HG03558 (cell line): ENCODE measurements around the gene SPEF2.
"Not testable (repeated sequence)": the region's sequence is repeated elsewhere in the genome, so short reads cannot be mapped to it uniquely, and the experiment has no call there.

ENCODE experiments used
- ATAC-seq: cut with Tn5 transposase; IDR thresholded peaks from one replicate; pipeline ENCODE4 v1.9.1; 2021; ENCODE audit warnings: moderate number of reproducible peaks; ENCODE audit not compliant: unreplicated experiment; ENCODE audit errors: extremely low read depth

SPEF2 gene

GRCh38 chr5:35847491-35847890, 229.8 kb downstream of the SPEF2 start:
- no peak for ATAC-seq

GRCh38 chr5:35847961-35848360, 230.3 kb downstream of the SPEF2 start:
- no peak for ATAC-seq

GRCh38 chr5:35849860-35850259, 232.2 kb downstream of the SPEF2 start:
- ATAC-seq = no peak

- no peak for ATAC-seq
Measured at GRCh38 chr5:35850967-35851680, 233.5 kb downstream of the SPEF2 start.

GRCh38 chr5:35852084-35852734, 234.5 kb downstream of the SPEF2 start:
- ATAC-seq = peak; percentile 63

GRCh38 chr5:35852773-35853172, 235.1 kb downstream of the SPEF2 start:
- no peak for ATAC-seq

- no peak for ATAC-seq
Measured at GRCh38 chr5:35853631-35854030, 236.0 kb downstream of the SPEF2 start.

GRCh38 chr5:35854248-35854647, 236.6 kb downstream of the SPEF2 start:
- ATAC-seq = no peak

GRCh38 chr5:35855187-35855586, 237.5 kb downstream of the SPEF2 start:
- ATAC-seq = no peak

GRCh38 chr5:35856186-35856764, 238.6 kb downstream of the SPEF2 start:
- not testable (repeated sequence) for ATAC-seq

GRCh38 chr5:35856765-35857351, 239.2 kb downstream of the SPEF2 start, which contains the start of gene IL7R:
Gene IL7R, plus strand, starts transcription at chr5:35856891. Its CDS starts 87 bp downstream, at chr5:35856978.
- ATAC-seq = no peak

- no peak for ATAC-seq
Measured at GRCh38 chr5:35857606-35858205, 240.0 kb downstream of the SPEF2 start.

- ATAC-seq = no peak
Measured at GRCh38 chr5:35859101-35859661, 241.5 kb downstream of the SPEF2 start.

GRCh38 chr5:35860686-35861085, 243.0 kb downstream of the SPEF2 start:
- ATAC-seq = no peak

- ATAC-seq = no peak
Measured at GRCh38 chr5:35861718-35862117, 244.1 kb downstream of the SPEF2 start.

- no peak for ATAC-seq
Measured at GRCh38 chr5:35862126-35862525, 244.5 kb downstream of the SPEF2 start.

- ATAC-seq = no peak
Measured at GRCh38 chr5:35863159-35863558, 245.5 kb downstream of the SPEF2 start.
